H1 (cell line): ENCODE measurements around the gene HDAC7. TPM values are rescaled to one million over a fixed set of nuclear protein-coding genes. Genes with fewer than 3 reads are reported as not detected.
A peak's percentile ranks its signal among the peaks of the same experiment; 100 is the strongest.

Experiments used
- ATF2 ChIP-seq: IDR thresholded peaks from 2 replicates; pipeline ENCODE4 v1.6.1; 2012; ENCODE audit warnings: low read length, inconsistent platforms
- BCL11A ChIP-seq, 2 experiments: IDR thresholded peaks; one replicate each; pipeline ENCODE4 v1.6.1; 2011; ENCODE audit warnings: low read depth in 2 of 2, low read length in 2 of 2, mild to moderate bottlenecking in 2 of 2
- CTBP2 ChIP-seq: IDR thresholded peaks from 2 replicates; pipeline ENCODE4 v1.7.0; 2011; ENCODE audit warnings: borderline replicate concordance, mild to moderate bottlenecking, moderate library complexity, mixed read lengths, low read length; ENCODE audit not compliant: insufficient read depth, insufficient read length
- E2F6 ChIP-seq: IDR thresholded peaks from 2 replicates; pipeline ENCODE4 v1.6.1; 2012; ENCODE audit warnings: inconsistent platforms
- EGR1 ChIP-seq: IDR thresholded peaks from 2 replicates; pipeline ENCODE4 v1.6.1; 2011; ENCODE audit warnings: low read depth, low read length, borderline replicate concordance
- KDM1A ChIP-seq: fragments of 200-600, 300-600 bp; sonication (generic); IDR thresholded peaks from 2 replicates; pipeline ENCODE4 v1.7.1; 2016; ENCODE audit warnings: mild to moderate bottlenecking, low read length, borderline replicate concordance
- NANOG ChIP-seq: IDR thresholded peaks from 2 replicates; pipeline ENCODE4 v1.6.1; 2011; ENCODE audit warnings: low read length, low read depth, mild to moderate bottlenecking, inconsistent platforms; ENCODE audit not compliant: insufficient read depth, poor library complexity, severe bottlenecking
- NRF1 ChIP-seq: IDR thresholded peaks from 2 replicates; pipeline ENCODE4 v1.6.1; 2011; ENCODE audit warnings: mild to moderate bottlenecking, low read depth, low read length, improper control_type of control experiment
- POLR2A ChIP-seq, 2 experiments: IDR thresholded peaks; 1 replicate in 1 of 2; 2 replicates in 1 of 2; pipeline ENCODE4 v1.6.1; 2011; ENCODE audit warnings: low read depth in 2 of 2, low read length in 2 of 2, mild to moderate bottlenecking in 2 of 2; ENCODE audit errors: control extremely low read depth in 1 of 2
- SIRT6 ChIP-seq: IDR thresholded peaks from one replicate; pipeline ENCODE4 v1.7.1; 2012; ENCODE audit warnings: low read length, inconsistent platforms
- SRF ChIP-seq: IDR thresholded peaks from 2 replicates; pipeline ENCODE4 v1.6.1; 2011; ENCODE audit warnings: mild to moderate bottlenecking, low read depth, low read length, moderate library complexity
- TAF1 ChIP-seq: IDR thresholded peaks from 2 replicates; pipeline ENCODE4 v1.6.1; 2011; ENCODE audit warnings: mild to moderate bottlenecking, low read depth, low read length
- USF2 ChIP-seq: IDR thresholded peaks from 2 replicates; pipeline ENCODE4 v1.6.1; 2011; ENCODE audit warnings: low read length, improper control_type of control experiment
- polyA plus RNA-seq, 7 experiments: library from polyadenylated mRNA; depleted of rRNA in 3 of 7; stranded (reverse) in 5 of 7; unstranded in 2 of 7; fragments of >200 nt in 5 of 7; fragments of 200-250 nt in 2 of 7; gene quantifications; 1 replicate in 5 of 7; 2 replicates in 1 of 7; 4 replicates in 1 of 7; pipeline versions ENCODE4 v1.2.1 to v1.2.3, GENCODE V29; 2011 to 2013; ENCODE audit warnings: missing spikeins in 2 of 7, mixed read lengths in 2 of 7
- total RNA-seq: library from RNA; stranded (reverse); fragmentation: NEBNext Ultra II Directional; extraction: Animal tissue kit (Norgen Biotek cat#: 25700); gene quantifications from 2 replicates; pipeline ENCODE4 v1.2.1, GENCODE V29; 2021

The HDAC7 gene
- total and polyA plus RNA-seq, 2 of the 8 experiments (the other 6 are each of a cell fraction or from before 2014, with no cell fraction given): 25.5 to 84.9 TPM

- TF ChIP-seq CTBP2 (no peak), NANOG (no peak), KDM1A (peak; percentile 64; the same call in 1 of the 2 replicates), POLR2A (IDR thresholded peaks at IDR 0.05; ENCODE audit: control extremely low read depth in 1 of 2, low read depth in 2 of 2, low read length in 2 of 2) (peak in 1 of 2 experiments; percentile 68; a peak in 2 of 3 replicates), NRF1 (no peak), SIRT6 (no peak), SRF (no peak), USF2 (no peak), EGR1 (no peak), BCL11A (IDR thresholded peaks at IDR 0.05; ENCODE audit: low read depth in 2 of 2, low read length in 2 of 2) (no peak), TAF1 (peak; percentile 54; the same call in 1 of the 2 replicates), ATF2 (no peak), E2F6 (no peak)
Observed at GRCh38 chr12:47819896-47820630, at the start of gene HDAC7 (continued).
